ENCODE measurements around the gene DGCR8.

DNA sequence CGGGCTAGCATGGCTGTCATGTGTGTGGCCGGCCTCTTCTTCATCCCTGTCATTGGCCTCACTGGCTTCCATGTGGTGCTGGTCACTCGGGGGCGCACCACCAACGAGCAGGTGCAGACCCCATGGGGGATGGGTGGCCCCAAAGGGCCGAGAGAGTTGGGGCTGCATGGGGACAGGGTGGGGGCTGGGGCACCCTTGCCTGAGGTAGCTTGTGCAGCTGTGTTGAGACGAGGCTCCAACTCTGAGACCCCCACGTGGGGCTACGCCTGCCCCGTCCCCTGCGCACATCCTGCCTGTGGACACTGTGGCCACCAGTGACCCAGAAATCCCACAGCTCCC lies 60.0 kb downstream of the DGCR8 start:
- TF ChIP-seq, protein P1, sequence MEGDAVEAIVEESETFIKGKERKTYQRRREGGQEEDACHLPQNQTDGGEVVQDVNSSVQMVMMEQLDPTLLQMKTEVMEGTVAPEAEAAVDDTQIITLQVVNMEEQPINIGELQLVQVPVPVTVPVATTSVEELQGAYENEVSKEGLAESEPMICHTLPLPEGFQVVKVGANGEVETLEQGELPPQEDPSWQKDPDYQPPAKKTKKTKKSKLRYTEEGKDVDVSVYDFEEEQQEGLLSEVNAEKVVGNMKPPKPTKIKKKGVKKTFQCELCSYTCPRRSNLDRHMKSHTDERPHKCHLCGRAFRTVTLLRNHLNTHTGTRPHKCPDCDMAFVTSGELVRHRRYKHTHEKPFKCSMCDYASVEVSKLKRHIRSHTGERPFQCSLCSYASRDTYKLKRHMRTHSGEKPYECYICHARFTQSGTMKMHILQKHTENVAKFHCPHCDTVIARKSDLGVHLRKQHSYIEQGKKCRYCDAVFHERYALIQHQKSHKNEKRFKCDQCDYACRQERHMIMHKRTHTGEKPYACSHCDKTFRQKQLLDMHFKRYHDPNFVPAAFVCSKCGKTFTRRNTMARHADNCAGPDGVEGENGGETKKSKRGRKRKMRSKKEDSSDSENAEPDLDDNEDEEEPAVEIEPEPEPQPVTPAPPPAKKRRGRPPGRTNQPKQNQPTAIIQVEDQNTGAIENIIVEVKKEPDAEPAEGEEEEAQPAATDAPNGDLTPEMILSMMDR (conservative IDR thresholded peaks at IDR 0.05): no peak
- TF ChIP-seq EZH2 (IDR thresholded peaks at IDR 0.05; ENCODE audit: low read depth): no peak

All from PC-9 (cell line).